ENCODE results near the gene DDX51.

DNA sequence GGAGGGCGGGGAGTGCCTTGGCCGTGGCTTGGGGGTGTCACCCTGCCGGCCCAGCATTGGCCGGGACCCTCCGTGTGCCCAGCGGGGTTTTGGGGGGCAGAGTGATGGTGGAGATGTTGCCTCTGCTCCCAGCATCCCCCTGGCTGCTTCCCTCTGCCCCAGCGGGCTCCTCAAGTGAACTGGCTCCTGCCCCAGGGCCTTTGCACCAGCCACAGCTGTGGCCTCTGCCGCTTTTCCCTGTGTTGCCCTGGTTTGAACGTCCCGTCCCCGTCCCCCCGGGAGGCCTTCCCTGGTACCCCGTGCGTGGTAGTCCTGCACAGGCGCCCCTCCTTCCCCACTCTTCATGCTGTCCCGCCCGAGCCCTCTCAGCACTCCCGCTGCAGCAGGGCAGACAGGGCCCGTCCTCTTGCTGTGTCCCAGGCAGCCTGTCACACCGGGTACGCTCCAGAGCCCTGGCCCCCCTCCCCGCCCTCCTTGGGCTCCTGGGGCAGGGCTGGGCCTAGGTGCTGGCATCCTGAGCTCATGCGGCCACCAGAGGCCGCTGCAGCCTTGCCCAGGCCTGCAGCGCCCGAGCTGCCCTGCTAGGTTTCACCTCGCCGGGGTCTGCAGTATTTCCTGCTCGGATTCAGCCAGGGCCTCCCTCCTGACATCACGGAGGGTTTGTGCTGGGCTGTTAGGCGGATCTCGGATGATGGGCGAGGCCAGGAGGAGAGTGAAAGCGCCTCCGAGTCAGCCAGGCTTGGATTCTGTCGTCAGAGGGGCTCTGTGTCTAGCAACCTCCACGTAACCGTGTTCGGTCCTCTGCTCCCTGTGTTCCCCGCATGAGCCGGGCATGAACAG, 9.6 kb upstream of the DDX51 start:
- TF ChIP-seq TAF1 (IDR thresholded peaks at IDR 0.05; ENCODE audit: borderline replicate concordance, insufficient read depth, low read length) = no peak
- no peak for TF ChIP-seq POLR2AphosphoS5 (IDR thresholded peaks at IDR 0.05; ENCODE audit: low read depth, low read length)

Measured in PFSK-1 (cell line).